Right atrium auricular region (tissue), 2 donors: ENCODE data around the gene ASAP2. TPM values are rescaled to one million over a fixed set of nuclear protein-coding genes. Genes with fewer than 3 reads are reported as not detected.

Experiments used
- DNase-seq: peaks from one replicate; pipeline ENCODE4 v3.0.0-alpha.2; 2019; ENCODE audit warnings: low spot score
- H3K27ac ChIP-seq, 2 donors: fragments of 200-600 bp; sonication (generic); 1 replicate in 1 of 2; 2 replicates in 1 of 2; pipeline ENCODE4 v1.5.1; 2016 to 2019
- H3K27me3 ChIP-seq, 2 donors: fragments of 200-600 bp; sonication (generic); one replicate each; pipeline versions ENCODE4 v1.5.1 to v1.6.0; 2017 to 2019
- H3K36me3 ChIP-seq: fragments of 200-600 bp; sonication (generic); one replicate; pipeline ENCODE4 v1.5.1; 2016
- H3K4me1 ChIP-seq, 2 donors: fragments of 200-600 bp; sonication (generic); one replicate each; pipeline versions ENCODE4 v1.5.1 to v1.6.0; 2017 to 2019
- H3K4me3 ChIP-seq, 2 donors: fragments of 200-600 bp; sonication (generic); 1 replicate in 1 of 2; 2 replicates in 1 of 2; pipeline ENCODE4 v1.5.1; 2017 to 2019; ENCODE audit warnings: mild to moderate bottlenecking in 1 of 2, moderate library complexity in 1 of 2
- H3K9me3 ChIP-seq, 2 donors: fragments of 200-600 bp; sonication (generic); one replicate each; pipeline ENCODE4 v1.5.1; 2019
- total RNA-seq, 2 donors: library from RNA; depleted of rRNA; stranded (reverse); fragments of >200 nt; gene quantifications; one replicate each; pipeline ENCODE4 v1.1.0, GENCODE V29; 2016
- TF ChIP-seq, protein P1 (sequence below), 2 donors: fragments of 200-600 bp; sonication (generic); IDR thresholded peaks; one replicate each; pipeline ENCODE4 v1.5.1; 2019; ENCODE audit warnings: antibody characterized with exemption in 2 of 2

Gene ASAP2
- total RNA-seq, 2 donors from 2014 or later = 13.2 to 20.3 TPM

DNA sequence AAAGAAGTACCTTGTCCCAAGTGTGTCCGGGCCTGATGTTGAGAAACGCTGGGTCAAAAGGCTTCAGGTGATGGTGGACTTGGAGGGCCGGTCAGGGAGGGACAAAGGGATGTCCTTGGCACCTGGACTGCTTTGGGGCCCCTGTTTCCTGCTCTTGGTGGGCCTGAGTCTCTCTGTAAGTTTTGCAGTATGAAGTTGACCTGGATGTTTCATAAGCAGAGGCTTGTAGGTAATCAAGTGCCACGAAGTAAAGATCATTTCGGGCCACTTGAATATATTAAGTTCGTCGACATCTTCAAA lies 29.4 kb downstream of the ASAP2 start:
- Histone ChIP-seq H3K4me1 (peaks cover 0 to 87% of the 10 kb centered on the region in 2 donors), H3K36me3 (no peaks in the 10 kb centered on the region), H3K27me3 (no peaks in the 10 kb centered on the region), H3K9me3 (no peaks in the 10 kb centered on the region), H3K4me3 (no peak overlapping the region), H3K27ac (peak overlapping the region; percentile 62 to 77)
- TF ChIP-seq, protein P1, sequence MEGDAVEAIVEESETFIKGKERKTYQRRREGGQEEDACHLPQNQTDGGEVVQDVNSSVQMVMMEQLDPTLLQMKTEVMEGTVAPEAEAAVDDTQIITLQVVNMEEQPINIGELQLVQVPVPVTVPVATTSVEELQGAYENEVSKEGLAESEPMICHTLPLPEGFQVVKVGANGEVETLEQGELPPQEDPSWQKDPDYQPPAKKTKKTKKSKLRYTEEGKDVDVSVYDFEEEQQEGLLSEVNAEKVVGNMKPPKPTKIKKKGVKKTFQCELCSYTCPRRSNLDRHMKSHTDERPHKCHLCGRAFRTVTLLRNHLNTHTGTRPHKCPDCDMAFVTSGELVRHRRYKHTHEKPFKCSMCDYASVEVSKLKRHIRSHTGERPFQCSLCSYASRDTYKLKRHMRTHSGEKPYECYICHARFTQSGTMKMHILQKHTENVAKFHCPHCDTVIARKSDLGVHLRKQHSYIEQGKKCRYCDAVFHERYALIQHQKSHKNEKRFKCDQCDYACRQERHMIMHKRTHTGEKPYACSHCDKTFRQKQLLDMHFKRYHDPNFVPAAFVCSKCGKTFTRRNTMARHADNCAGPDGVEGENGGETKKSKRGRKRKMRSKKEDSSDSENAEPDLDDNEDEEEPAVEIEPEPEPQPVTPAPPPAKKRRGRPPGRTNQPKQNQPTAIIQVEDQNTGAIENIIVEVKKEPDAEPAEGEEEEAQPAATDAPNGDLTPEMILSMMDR (IDR thresholded peaks at IDR 0.05) = no peak
- DNase-seq = no peak

- Histone ChIP-seq H3K36me3 (no peaks in the 10 kb centered on the region), H3K27me3 (no peaks in the 10 kb centered on the region), H3K4me1 (peaks cover 0 to 84% of the 10 kb centered on the region in 2 donors), H3K9me3 (no peaks in the 10 kb centered on the region), H3K27ac (peak overlapping the region; percentile 54 to 64), H3K4me3 (no peak overlapping the region)
- no peak for DNase-seq
- TF ChIP-seq, protein P1 (IDR thresholded peaks at IDR 0.05) = no peak
Measured at GRCh38 chr2:9236867-9237266, 30.3 kb downstream of the ASAP2 start.

GRCh38 chr2:9237831-9238230 lies 31.2 kb downstream of the ASAP2 start:
- Histone ChIP-seq H3K9me3 (no peaks in the 10 kb centered on the region), H3K27me3 (no peaks in the 10 kb centered on the region), H3K4me3 (no peak overlapping the region), H3K36me3 (no peaks in the 10 kb centered on the region), H3K4me1 (peaks cover 0 to 75% of the 10 kb centered on the region in 2 donors), H3K27ac (peak overlapping the region; percentile 54 to 64)
- TF ChIP-seq, protein P1 (IDR thresholded peaks at IDR 0.05) = no peak
- DNase-seq = no peak

GRCh38 chr2:9238591-9239326 lies 32.1 kb downstream of the ASAP2 start:
- no peak overlapping the region for H3K4me3 ChIP-seq
- no peak for DNase-seq
- H3K27me3 ChIP-seq = no peaks in the 10 kb centered on the region
- H3K36me3 ChIP-seq = no peaks in the 10 kb centered on the region
- TF ChIP-seq, protein P1 (IDR thresholded peaks at IDR 0.05) = no peak
- H3K27ac ChIP-seq = no peak overlapping the region
- no peaks in the 10 kb centered on the region for H3K9me3 ChIP-seq
- H3K4me1 ChIP-seq = peaks cover 0 to 65% of the 10 kb centered on the region in 2 donors

DNA sequence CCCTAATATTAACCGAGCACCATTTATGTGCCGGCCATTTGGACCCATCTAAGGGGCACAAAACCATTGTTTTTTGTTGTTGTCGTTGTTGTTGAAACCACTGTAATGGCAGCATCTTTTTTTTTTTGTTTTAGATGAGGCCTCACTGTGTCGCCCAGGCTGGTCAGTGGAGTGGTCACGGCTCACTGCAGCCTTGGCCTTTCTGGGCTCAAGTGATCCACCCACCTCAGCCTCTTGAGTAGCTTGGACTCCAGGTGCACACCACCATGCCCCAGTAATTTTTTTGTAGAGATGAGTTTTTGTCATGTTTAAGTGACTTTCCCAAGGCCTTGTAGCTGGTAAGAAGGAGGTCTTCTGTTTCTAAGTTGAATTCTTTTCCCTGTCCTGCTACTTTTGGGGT lies 33.0 kb downstream of the ASAP2 start:
- no peak for DNase-seq
- Histone ChIP-seq H3K4me3 (no peak overlapping the region), H3K27ac (no peak overlapping the region), H3K36me3 (no peaks in the 10 kb centered on the region), H3K27me3 (no peaks in the 10 kb centered on the region), H3K9me3 (no peaks in the 10 kb centered on the region), H3K4me1 (peaks cover 0 to 59% of the 10 kb centered on the region in 2 donors)
- TF ChIP-seq, protein P1 (IDR thresholded peaks at IDR 0.05) = no peak

DNA sequence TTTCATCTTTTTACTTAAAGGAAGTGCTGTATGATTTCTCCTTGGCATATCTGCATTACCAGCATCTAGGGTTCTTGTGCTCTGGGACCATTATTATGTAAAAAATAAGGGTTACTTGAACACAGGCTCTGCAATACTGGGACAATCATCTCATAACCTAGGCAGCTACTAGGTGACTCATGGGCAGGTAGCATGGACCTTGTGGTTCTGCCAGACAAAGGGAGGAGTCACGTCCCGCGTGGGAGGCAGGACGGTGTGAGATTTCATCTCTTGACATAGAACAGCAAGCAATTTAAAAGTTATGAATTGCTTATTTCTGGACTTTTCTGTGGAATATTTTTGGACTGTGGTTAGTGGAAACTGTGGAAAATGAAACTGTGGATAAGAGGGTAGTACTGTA lies 34.1 kb downstream of the ASAP2 start:
- H3K36me3 ChIP-seq = no peaks in the 10 kb centered on the region
- no peak overlapping the region for H3K27ac ChIP-seq
- no peaks in the 10 kb centered on the region for H3K27me3 ChIP-seq
- TF ChIP-seq, protein P1 (IDR thresholded peaks at IDR 0.05) = no peak
- peaks cover 0 to 57% of the 10 kb centered on the region in 2 donors for H3K4me1 ChIP-seq
- DNase-seq = no peak
- no peaks in the 10 kb centered on the region for H3K9me3 ChIP-seq
- H3K4me3 ChIP-seq = no peak overlapping the region
